IMR-90 (cell line): ENCODE measurements around the gene BDH1.

Experiments
- BHLHE40 ChIP-seq: fragments of 150-350 bp; IDR thresholded peaks from 2 replicates; pipeline ENCODE4 v1.6.1; 2016; ENCODE audit warnings: mild to moderate bottlenecking, low read depth, low read length
- FOS ChIP-seq: fragments of 150-350 bp; IDR thresholded peaks from 2 replicates; pipeline ENCODE4 v1.6.1; 2016; ENCODE audit warnings: low read depth, low read length
- MAFK ChIP-seq: IDR thresholded peaks from 2 replicates; pipeline ENCODE4 v1.6.1; 2012; ENCODE audit warnings: low read depth, low read length, improper control_type of control experiment
- POLR2A ChIP-seq: IDR thresholded peaks from 2 replicates; pipeline ENCODE4 v1.6.1; 2012; ENCODE audit warnings: mild to moderate bottlenecking, low read depth, low read length
- RFX5 ChIP-seq: IDR thresholded peaks from 2 replicates; pipeline ENCODE4 v1.8.0; 2012; ENCODE audit warnings: low read depth, mild to moderate bottlenecking, low read length, moderate library complexity
- TF ChIP-seq, protein P1 (sequence below): fragments of 150-350 bp; IDR thresholded peaks from 2 replicates; pipeline ENCODE4 v1.6.1; 2016; ENCODE audit warnings: low read depth, mild to moderate bottlenecking, low read length, moderate library complexity, borderline replicate concordance
- TF ChIP-seq, protein P2 (sequence below): conservative IDR thresholded peaks from 2 replicates; pipeline ENCODE4 v1.5.1; 2012; ENCODE audit warnings: mild to moderate bottlenecking, low read depth, low read length, improper control_type of control experiment
- TF ChIP-seq, protein P3 (sequence below): fragments of 150-350 bp; IDR thresholded peaks from 2 replicates; pipeline ENCODE4 v1.6.1; 2017; ENCODE audit warnings: mild to moderate bottlenecking, antibody characterized with exemption, low read length, low read depth

DNA sequence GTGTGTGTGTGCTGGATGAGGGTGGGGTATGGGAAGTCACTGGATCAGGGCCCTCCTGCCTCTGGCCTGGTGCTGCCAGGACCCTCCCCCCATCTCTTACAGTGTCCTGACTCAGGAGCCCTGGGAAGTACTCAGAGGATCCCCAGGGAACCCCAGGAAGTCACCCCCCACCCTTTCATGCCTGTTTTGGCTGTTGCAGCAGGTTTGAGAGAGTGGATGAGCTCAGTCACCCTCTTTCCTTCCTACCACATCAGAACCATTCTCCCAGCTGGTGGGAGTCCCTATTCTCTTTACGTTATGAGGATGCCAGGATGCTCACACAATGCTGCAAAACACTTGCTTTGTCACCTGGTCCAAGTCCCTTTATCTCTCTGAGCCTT, 59.0 kb downstream of the BDH1 start:
- TF ChIP-seq, protein P1, sequence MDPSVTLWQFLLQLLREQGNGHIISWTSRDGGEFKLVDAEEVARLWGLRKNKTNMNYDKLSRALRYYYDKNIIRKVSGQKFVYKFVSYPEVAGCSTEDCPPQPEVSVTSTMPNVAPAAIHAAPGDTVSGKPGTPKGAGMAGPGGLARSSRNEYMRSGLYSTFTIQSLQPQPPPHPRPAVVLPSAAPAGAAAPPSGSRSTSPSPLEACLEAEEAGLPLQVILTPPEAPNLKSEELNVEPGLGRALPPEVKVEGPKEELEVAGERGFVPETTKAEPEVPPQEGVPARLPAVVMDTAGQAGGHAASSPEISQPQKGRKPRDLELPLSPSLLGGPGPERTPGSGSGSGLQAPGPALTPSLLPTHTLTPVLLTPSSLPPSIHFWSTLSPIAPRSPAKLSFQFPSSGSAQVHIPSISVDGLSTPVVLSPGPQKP, result no peak
- TF ChIP-seq POLR2A (no peak), FOS (no peak), RFX5 (no peak), MAFK (no peak), BHLHE40 (no peak)
- TF ChIP-seq, protein P2, sequence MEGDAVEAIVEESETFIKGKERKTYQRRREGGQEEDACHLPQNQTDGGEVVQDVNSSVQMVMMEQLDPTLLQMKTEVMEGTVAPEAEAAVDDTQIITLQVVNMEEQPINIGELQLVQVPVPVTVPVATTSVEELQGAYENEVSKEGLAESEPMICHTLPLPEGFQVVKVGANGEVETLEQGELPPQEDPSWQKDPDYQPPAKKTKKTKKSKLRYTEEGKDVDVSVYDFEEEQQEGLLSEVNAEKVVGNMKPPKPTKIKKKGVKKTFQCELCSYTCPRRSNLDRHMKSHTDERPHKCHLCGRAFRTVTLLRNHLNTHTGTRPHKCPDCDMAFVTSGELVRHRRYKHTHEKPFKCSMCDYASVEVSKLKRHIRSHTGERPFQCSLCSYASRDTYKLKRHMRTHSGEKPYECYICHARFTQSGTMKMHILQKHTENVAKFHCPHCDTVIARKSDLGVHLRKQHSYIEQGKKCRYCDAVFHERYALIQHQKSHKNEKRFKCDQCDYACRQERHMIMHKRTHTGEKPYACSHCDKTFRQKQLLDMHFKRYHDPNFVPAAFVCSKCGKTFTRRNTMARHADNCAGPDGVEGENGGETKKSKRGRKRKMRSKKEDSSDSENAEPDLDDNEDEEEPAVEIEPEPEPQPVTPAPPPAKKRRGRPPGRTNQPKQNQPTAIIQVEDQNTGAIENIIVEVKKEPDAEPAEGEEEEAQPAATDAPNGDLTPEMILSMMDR, result no peak
- TF ChIP-seq, protein P3, sequence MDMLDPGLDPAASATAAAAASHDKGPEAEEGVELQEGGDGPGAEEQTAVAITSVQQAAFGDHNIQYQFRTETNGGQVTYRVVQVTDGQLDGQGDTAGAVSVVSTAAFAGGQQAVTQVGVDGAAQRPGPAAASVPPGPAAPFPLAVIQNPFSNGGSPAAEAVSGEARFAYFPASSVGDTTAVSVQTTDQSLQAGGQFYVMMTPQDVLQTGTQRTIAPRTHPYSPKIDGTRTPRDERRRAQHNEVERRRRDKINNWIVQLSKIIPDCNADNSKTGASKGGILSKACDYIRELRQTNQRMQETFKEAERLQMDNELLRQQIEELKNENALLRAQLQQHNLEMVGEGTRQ, result no peak
